Upper lobe of right lung (tissue), 1 donor: Measurements from ENCODE around the gene NELFCD. TPM values are rescaled to one million over a fixed set of nuclear protein-coding genes. Genes with fewer than 3 reads are reported as not detected.
A peak's percentile ranks its signal among the peaks of the same experiment; 100 is the strongest.
"Not testable (repeated sequence)": the region's sequence is repeated elsewhere in the genome, so short reads cannot be mapped to it uniquely, and the experiment has no call there.

Experiments
- ATAC-seq: fragments of 200-7000 bp; cut with Tn5 transposase; one replicate; pipeline ENCODE4 v1.9.1; 2020; ENCODE audit warnings: mild to moderate bottlenecking, moderate library complexity
- DNase-seq: peaks from one replicate; pipeline ENCODE4 v3.0.0-alpha.2; 2020
- H3K27ac ChIP-seq: fragments of 200-600 bp; one replicate; pipeline ENCODE4 v1.8.0; 2022
- H3K27me3 ChIP-seq: fragments of 200-600 bp; one replicate; pipeline ENCODE4 v1.8.0; 2022; ENCODE audit warnings: mild to moderate bottlenecking
- H3K36me3 ChIP-seq: fragments of 200-600 bp; one replicate; pipeline ENCODE4 v1.8.0; 2022
- H3K4me1 ChIP-seq: fragments of 200-600 bp; one replicate; pipeline ENCODE4 v1.8.0; 2022
- H3K4me3 ChIP-seq: fragments of 200-600 bp; one replicate; pipeline ENCODE4 v1.8.0; 2022; ENCODE audit warnings: mild to moderate bottlenecking
- H3K9me3 ChIP-seq: fragments of 200-600 bp; one replicate; pipeline ENCODE4 v1.8.0; 2022
- CTCF ChIP-seq: fragments of 200-600 bp; IDR thresholded peaks from one replicate; pipeline ENCODE4 v1.8.0; 2022; ENCODE audit warnings: antibody characterized with exemption
- intact Hi-C: fragments of 100-400 bp; cut with DNase I; formaldehyde crosslinking; loops from one replicate; pipeline ENCODE4 v1.11.0; 2022
- total RNA-seq: library from RNA; stranded (reverse); fragmentation: NEBNext Ultra II Directional; extraction: Animal tissue kit (Norgen Biotek cat#: 25700); gene quantifications from one replicate; pipeline ENCODE4 v1.2.1, GENCODE V29; 2021
- donor health status: DM: no; HTN: yes; CAD: no; lungs with severe emphysema.

The NELFCD gene
- total RNA-seq, 1 donor from 2014 or later = 51.2 TPM

GRCh38 chr20:58976061-58976730 lies 4.9 kb upstream of the NELFCD start:
- no peak for TF ChIP-seq CTCF
- no peaks in the 10 kb centered on the region for H3K4me1 ChIP-seq
- H3K27me3 ChIP-seq = no peaks in the 10 kb centered on the region
- ATAC-seq = no peak
- H3K9me3 ChIP-seq = peaks cover 9% of the 10 kb centered on the region
- no peak for DNase-seq
- no peak overlapping the region for H3K27ac ChIP-seq
- no peak overlapping the region for H3K4me3 ChIP-seq
- intact Hi-C loops = no loop called here
- H3K36me3 ChIP-seq = no peaks in the 10 kb centered on the region

GRCh38 chr20:58978351-58979190 lies 2.5 kb upstream of the NELFCD start:
- no peak overlapping the region for H3K4me3 ChIP-seq
- no peaks in the 10 kb centered on the region for H3K36me3 ChIP-seq
- no peaks in the 10 kb centered on the region for H3K27me3 ChIP-seq
- DNase-seq = no peak
- intact Hi-C loops = no loop called here
- H3K4me1 ChIP-seq = peaks cover 16% of the 10 kb centered on the region
- no peak for TF ChIP-seq CTCF
- ATAC-seq = no peak
- peaks cover 9% of the 10 kb centered on the region for H3K9me3 ChIP-seq
- H3K27ac ChIP-seq = no peak overlapping the region

- no peak for TF ChIP-seq CTCF
- Histone ChIP-seq H3K36me3 (peaks cover 10% of the 10 kb centered on the region), H3K27me3 (no peaks in the 10 kb centered on the region), H3K4me1 (peaks cover 24% of the 10 kb centered on the region), H3K27ac (peak overlapping the region; percentile 78), H3K9me3 (no peaks in the 10 kb centered on the region), H3K4me3 (peak overlapping the region; percentile 63)
- intact Hi-C loops = no loop called here
- ATAC-seq = peak; percentile 2
- DNase-seq = no peak
Measured at GRCh38 chr20:58981628-58982364, 740 bp downstream of the NELFCD start.

GRCh38 chr20:58982406-58983114 lies 1.5 kb downstream of the NELFCD start:
- ATAC-seq (no peak), DNase-seq (no peak)
- intact Hi-C loops = no loop called here
- no peaks in the 10 kb centered on the region for H3K27me3 ChIP-seq
- peaks cover 18% of the 10 kb centered on the region for H3K36me3 ChIP-seq
- no peak overlapping the region for H3K27ac ChIP-seq
- no peaks in the 10 kb centered on the region for H3K9me3 ChIP-seq
- no peak for TF ChIP-seq CTCF
- peak overlapping the region; percentile 63 for H3K4me3 ChIP-seq
- peaks cover 24% of the 10 kb centered on the region for H3K4me1 ChIP-seq

- peaks cover 24% of the 10 kb centered on the region for H3K4me1 ChIP-seq
- intact Hi-C loops, H3K27me3 ChIP-seq: not testable (repeated sequence)
Measured at GRCh38 chr20:58983115-58983468, 2.0 kb downstream of the NELFCD start.

More at GRCh38 chr20:58983115-58983468, 2.0 kb downstream of the NELFCD start:
- H3K9me3 ChIP-seq, DNase-seq, ATAC-seq, H3K27ac ChIP-seq, H3K4me3 ChIP-seq: not testable (repeated sequence)
- peaks cover 23% of the 10 kb centered on the region for H3K36me3 ChIP-seq
